Activated CD8-positive, alpha-beta memory T cell treated with anti-CD3 and anti-CD28 coated beads for 1 hour (primary cell): Measurements from ENCODE around the gene CHCHD6.
A peak's percentile ranks its signal among the peaks of the same experiment; 100 is the strongest.

Experiments
- DNase-seq, 2 donors: peaks; one replicate each; pipeline ENCODE4 v3.0.0-alpha.2; 2020; ENCODE audit warnings: low read depth in 1 of 2; ENCODE audit errors: extremely low read depth in 1 of 2

The CHCHD6 gene

DNA sequence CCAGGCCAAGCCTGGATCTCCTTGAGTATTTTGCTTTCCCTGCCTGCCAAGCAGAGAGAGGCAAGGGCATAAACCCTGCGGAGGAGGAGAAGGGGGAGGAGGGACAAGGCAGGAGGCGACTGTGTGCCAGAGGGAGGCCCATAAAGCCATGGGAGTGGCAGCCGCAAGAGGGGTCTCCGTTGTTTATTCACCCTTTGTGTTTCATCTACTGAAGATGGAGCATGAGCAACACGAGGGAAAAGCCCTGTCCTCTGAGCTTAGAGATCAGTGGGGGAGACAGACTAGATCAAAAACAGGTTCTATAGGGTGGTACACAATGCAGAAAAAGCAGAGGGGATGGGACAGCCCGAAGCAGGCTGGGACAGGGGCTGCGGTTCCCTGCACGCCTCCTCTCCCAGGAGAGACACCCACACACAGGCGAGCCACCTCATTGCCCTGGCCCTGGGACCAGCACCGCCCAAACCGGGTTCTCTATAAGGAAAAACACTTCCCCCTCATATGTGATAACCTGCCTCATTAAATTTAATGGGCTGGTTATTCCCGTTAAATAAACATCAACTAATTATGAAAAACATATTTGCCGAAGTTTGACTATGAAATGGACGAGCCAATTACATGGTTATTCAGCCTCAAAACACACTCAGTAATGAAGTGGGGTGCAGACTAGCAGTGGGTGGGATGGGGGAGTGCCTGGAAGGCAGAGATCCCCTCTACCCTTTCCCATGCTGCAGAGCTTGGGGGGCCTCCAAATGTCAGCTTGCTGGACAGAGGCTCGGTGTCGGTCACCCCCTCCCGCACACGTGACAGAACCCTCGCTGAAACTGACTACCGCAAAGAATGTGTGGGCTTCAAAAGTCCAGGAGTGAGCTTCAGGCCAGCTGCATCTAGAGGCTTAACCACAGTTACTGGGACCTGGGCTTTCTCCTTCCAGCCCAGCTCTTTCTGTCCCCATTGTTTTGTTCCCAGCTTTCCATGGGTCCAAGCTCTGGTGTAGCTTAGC lies 264.7 kb downstream of the CHCHD6 start:
- no peak for DNase-seq

DNA sequence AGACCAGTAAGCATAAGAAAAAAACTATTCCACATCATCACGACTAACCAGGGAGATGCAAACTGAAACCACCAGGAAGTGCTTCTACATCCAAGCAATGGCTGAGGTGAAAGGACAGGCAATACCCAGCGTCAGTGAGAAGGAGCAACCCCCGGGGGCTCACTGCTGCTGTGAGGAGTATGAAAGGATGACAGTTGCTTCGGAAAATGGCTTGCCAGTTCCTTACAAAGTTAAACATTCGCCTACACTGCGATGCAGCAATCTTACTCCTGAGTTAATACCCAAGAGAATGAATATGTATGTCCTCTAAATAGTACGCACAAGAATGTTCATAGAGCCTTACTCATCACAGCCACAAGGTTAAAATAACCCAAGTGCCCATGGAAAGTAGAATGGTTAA lies 265.5 kb downstream of the CHCHD6 start:
- no peak for DNase-seq

DNA sequence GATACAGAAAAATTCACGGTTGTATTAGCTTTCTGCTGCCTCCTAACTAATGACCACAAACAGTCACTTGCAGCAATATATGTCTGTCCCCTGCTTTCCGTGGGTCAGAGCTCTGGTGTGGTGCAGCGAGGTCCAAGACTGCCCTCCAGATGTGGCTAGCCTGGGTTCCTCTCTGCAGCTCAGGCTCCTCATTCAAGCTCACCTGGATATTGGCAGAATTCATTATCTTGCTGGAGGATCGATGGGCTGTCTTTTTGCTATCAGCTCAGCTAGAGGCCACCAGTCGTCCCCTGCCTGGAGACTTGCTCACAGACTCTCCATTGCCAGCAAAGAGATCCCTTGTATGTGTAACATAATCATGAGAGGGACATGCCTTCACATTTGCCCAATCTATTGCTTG lies 266.1 kb downstream of the CHCHD6 start:
- no peak for DNase-seq

DNA sequence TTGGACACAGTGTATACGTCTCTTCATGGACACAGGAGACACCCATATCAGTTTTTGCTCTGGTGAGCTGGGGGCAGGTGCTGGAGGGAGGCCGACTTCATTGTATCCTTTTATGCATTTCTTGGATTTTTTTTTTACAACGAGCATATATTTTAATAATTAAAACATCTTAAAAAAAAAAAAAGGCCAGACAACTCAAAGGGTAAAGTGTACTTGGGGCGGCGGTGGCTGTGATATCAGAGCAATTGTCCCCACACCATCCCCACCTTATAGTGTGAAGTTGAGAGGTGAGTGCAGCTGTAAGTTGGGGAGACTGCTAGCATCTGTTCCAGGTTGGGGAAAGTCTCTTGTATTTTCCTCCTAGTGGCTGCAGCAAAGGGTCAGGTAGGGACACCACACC lies 266.9 kb downstream of the CHCHD6 start:
- no peak for DNase-seq

DNA sequence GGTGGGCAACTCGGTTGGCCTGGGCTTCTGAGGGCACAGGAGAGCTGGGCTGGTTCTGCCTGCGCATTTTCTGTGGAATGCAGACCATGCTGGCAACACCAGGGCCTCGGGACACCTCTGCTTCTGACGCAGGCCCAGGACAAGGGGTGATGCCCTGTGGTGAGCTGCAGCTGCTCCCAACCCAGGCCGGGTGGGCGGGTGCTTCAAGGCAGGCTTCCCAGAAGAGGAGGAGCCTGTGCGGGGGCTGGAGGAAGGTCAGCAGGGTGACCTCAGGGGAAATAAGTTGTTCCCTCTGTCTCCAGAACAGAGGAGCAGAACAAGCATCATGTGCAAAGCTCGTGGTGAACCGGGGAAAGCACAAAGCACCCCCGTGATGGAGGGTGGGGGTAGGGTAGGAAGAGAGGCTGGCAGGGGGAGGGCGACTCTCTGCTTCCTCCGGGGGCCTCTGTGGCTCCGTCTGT lies 267.9 kb downstream of the CHCHD6 start:
- no peak for DNase-seq

DNA sequence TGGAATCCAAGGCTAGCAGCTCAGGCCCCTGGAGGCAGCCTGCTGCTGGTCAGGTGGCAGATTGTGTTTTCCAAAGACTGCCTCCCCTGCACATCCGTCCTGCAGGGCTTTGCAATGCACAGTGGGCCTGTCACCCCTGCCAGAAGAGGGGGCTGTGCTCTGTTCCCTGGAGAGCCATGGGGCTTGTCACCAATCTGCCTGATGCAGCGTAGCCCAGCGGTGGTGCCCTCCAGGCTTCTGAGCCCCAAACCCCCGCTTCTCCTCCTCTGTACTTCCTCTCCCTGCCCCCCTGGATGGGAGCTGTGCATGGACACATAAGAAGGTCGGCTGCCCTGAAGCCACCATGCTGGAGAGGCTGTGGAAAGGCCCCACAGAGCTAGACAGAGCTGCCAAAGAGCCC lies 268.8 kb downstream of the CHCHD6 start:
- DNase-seq = no peak

DNA sequence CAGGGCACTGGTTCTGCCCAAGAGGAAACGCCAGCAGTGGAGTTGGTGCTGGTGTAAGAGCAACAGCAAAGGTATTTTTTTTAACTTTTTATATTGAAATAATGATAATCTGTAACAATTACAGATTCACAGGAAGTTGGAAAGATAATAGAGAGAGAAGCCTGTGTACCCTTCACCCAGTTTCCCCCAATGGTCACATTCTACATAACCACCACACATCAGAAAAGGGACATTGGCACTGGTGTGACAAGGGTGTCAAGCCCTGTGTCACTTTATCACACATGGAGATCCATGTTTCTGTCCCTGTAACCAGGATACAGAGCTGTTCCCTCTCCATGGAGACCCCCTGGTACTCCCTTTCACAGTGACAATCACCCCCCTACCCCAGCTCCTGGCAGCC lies 269.8 kb downstream of the CHCHD6 start:
- no peak for DNase-seq

DNA sequence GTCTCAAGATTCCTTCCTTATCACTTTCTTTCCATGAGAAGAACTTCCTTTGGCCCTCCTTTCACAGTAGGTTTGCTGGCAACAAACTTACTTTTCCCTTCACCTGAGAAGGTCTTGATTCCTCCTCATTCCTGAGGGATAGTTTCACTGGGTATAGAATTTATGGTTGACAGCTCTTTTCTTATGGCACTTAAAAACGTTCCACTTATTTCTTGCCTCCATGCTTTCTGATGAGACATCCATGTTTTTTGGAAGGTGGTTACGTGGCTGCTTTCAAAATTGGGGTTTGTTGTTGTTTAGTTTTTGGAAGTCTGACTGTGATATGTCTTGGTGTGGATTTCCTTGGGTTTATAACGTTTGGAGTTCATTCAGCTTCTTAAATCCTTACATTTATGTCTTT lies 270.7 kb downstream of the CHCHD6 start:
- DNase-seq = no peak

DNA sequence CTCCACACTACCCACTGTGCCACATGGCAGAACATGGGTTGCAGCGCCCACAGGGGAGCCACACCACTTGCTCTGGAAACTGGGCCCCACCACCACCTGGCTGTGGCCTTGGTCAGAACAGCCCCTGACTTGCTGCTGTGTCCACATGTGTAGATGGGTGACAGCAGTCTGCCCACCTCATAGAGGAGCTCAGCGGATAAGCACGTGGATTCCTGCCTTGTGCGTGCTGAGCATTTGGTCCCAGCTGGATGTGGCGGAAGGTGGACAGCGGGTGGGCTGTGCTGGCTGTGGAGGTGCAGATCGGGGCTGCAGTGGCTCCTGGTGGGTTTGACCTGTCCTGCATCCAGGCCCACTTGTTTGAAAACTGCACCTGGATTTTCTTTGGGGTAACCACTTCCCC lies 272.9 kb downstream of the CHCHD6 start:
- DNase-seq = no peak

DNA sequence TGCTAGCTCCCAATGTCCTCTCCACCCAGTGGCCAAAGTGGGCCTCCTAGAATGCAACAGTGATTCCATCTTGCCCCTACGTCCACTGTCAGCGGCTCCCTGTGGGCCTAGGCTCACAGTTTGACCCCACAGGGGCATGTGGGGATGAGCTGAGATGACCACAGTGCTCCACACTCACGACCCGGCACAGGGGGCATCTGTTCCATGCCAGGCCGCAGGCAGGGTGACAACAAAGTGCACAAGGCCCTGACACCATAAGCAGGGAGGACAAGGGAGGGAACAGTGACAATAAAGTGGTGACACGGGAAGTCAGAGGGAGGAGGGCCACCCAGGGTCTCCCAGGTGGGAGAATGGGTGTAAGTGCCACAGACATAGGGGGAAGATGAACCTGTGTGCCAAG lies 273.8 kb downstream of the CHCHD6 start:
- no peak for DNase-seq

DNA sequence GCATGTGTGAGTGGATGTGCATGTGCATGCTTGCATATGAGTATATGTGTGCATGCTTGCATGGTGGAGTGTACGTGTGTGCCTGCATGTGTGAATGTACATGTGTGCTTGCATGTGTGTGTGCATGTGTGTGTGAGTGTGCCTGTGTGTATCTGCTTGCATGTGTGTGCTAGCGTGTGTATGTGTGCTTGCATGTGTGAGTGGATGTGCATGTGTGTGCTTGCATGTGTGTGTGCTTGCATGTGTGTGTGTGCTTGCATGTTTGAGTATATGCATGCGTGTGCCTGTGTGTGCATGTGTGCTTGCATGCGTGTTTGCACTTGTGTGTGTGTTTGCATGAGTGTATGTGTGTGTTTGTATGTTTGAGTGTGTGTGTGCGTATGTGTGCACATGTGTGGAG lies 274.3 kb downstream of the CHCHD6 start:
- no peak for DNase-seq

DNA sequence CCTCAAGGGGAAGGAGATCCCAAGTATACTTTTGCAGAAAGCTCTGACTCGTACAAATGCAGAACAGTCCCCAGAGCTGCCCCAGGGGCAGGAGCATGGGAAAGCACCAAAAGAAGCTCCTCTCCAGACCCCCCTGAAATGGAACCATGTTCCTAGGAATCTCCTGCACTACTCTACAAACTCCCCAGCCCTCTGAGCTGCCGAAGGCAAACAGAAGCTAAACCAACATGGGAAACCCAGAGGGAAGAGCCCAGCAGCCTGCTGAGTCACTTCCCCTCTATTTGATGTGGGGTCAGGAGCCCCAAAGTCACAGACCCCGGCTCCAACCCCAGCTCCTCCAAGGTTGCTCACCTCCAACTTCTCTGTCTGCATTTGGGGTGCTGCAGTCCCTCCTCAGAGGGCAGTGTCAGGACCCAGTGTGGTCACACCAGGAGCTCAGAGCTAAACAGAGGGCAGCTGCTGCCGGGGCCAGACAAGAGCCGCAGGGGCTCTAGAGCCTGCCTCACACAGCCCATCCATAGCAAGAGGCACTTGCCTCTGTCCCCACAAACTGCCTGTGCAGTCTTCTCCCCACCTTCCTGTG lies 275.1 kb downstream of the CHCHD6 start:
- DNase-seq = no peak

DNA sequence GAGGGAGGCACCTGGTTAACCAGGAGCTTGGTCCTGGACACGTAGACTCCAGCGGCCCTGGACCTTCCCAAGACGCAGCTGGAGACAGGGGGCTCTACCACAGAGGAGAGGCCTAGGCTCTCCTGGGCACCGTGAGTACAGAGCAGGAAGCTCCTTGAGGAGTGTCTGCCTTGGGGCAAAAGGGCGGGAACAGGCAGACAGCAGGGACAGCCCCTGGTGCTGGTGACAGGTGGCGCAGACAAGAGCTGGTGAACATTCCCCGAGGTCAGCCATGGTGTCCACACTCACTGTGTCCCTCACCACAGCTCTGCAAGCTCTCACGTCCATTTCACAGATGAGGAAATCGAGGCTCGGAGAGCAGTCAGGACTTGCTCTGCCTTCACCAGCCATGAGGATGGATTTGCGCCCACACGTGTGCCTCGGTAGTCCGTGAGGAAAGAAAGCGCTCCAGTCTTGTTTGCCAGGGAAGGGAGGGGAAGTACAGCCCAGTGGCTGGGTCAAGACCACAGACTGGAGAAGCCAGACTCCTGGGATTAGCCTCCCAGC lies 276.3 kb downstream of the CHCHD6 start:
- no peak for DNase-seq

DNA sequence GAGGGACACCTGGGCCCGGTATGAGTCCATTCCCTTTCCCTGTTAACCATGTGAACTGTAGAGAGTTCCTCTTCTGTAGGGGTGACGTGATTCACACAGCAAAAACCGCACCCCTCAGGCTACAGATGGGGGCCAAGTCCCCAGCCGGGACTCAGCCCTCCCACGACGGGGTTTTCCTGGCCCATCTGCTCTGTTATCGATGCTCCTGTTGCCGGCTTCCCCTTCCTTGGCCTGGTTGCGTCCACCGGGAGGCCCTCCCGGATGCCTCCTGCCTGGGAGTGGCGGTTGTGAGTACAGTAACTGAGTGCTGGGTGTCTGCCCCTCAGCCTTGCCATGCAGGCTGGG lies 278.1 kb downstream of the CHCHD6 start:
- peak; percentile 18 to 33 for DNase-seq

DNA sequence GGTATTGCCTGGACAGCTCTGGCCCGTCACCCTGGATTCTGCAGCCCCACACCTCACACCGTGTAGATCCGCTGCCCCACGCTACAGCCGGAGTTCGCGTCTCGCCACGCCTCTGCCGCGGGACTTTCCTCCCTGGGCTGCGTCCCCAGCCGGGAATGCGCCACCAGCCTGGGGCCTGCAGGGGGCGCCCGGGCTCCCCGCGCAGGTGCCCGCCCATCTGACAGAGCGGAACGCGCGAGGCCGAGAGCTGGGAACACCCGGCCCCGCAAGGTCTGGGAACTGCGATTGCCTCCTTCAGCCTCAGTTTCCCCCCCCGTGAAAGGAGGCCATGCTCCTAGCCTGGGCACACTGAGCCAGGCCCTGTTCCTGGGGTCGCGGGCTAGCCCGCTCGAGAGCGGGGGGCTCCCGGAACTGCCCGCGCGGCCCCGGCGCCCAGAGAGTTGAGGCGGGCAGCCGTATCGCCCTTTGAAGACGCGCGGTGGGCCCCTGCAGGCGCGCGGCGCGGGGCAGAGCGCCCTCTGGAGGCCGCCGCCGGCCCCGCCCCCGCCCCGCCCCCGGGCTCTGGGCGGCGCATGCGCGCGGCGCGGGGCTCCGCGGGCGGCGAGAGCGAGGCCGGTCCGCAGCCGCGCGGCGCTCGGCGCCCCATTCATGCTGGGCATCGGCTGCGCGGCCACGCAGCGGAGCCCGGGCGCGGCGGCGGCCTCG lies 278.6 kb downstream of the CHCHD6 start, which contains the start of gene PLXNA1:
TSS of gene PLXNA1 (plus strand) at position 645 of the 705 bp plus-strand sequence. CDS start 5,479 bp downstream, outside the sequence.
- DNase-seq = peak; percentile 54 to 79

DNA sequence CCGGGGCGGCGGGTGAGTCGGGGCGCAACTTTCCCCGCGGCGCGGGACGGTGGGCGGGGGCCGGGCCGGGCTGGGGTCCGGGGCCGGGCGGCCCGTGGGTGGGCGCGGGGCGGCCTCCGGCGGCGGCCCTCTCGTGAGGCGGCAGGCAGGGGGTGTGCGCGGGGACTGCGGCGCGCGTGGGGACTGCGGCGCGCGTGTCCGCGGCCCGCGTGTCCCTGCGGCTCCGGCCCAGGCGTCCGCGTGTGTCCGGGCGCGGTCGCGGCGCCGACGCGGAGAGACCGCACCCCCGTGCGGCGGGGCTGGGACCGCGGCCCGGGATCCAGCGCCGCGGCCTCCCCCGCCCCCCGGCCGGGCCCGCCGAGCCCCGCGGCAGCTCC lies 279.2 kb downstream of the CHCHD6 start:
- no peak for DNase-seq

DNA sequence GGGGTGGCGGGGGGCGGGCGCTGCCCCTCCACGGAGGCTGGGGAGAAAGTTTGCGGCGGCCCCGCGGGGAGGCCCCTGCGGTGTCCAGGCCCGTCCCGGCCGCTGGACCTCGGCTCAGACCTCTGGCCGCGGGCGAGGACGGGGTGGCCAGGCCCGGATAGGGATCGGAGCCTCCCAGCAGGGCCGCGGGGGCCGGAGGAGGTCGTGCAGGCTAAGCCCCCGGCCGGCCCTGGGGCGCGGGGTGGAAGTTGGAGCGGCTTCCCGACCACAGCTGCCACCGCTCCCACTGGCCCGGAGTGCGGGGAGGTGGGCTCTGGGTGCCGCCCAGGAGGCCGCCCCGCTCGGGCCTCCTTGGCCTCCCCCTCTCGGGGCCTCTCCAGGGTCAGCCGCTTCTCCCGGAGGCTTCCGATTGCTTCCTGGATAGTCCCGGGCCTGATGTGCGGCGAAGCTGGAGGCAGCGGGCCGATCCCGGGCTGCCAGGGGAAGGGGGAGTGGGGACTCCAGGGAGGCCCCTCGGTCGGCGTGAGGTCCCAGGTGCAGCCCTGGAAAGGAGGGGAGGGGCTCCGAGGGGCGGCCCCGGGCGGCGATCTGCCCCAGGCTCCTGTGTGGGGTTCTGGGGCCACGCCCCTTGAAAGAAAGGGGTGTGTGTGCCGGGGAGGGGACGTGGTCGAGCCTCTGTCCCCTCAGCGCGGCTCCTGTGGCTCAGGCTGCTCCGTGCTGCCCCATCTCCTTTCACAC lies 279.8 kb downstream of the CHCHD6 start:
- peak in 1 of 2 donors; percentile 17 for DNase-seq

DNA sequence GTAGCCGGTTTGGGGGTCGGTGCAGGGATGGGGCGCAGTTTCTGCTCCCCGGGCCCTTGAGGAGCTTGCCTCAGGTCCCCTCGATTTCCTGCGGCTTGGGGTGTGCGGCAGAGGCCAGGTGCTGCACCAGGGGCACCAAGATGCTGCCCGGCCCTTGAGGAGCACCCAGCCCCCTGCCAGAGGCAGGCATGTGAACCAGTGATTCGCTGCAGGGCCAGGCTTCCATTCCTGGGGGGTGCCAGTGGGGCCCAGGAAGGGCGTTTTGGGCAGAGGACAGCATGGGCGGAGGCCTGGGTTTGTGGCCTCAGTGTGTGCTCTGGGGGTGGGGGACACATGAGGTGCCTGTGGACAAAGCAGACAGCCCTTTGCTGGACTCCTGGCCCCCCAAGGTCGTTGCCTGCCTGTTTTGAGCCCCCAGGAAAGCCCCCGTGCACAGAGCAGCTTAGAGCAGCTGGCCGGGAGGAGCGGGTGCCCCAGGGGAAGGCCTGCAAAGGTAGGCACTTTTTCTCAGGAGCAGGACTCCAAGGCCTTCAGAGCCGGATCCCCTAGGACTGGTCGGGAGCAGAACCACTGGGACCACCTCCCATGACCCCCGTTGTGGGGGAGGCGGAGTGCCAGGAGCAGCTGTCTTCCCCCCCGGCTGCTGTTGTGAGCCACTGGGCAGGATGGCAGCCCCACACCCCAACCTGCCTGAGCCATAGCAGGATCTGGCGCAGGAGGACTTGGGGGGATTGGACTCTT lies 280.5 kb downstream of the CHCHD6 start:
- no peak for DNase-seq

DNA sequence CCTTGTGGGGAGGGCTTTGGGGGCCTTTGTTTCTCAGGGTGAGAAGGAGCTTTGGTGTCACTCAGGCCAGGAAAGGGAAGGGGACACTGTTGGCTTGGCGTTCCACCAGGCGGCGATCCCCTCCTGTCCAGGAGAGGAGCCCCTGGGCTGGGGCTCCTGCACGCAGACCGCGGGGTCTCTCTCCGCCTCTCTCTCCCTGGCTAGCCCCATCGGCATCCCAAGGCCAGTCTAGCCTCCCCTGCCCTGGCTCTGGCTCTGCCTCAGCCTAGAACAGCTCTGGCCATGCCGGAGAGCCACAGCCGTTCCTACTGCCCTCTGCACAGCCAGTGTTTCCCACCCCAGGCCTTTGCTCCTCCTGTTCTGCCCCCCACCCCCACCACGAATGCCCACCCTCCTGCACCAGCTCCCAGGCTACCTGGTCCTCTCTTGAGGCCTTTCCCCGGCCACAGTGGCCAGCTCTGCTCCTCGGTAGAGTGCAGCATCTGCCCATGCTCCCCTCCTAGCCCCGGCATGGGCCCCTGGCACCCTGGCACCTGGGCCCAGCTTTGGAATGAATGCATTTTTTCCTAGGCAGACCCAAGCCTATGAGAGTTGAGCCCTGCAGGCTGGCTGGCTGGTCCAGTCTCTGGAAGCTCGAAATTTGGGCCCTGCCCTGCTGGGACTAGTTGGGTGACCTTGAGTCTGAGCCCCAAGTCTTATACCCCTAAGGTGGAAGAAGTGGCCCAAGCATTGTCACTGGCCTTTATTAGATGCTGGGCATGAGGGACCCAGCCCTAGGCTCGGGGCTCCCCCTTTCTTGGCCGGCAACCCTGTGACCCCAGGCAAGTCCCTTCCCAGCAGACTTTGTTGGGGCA lies 281.3 kb downstream of the CHCHD6 start:
- no peak for DNase-seq
